NAMALWA (cell line): Measurements from ENCODE around the gene MRTFA.

Experiments
- DNase-seq: peaks from one replicate; pipeline ENCODE4 v3.0.0-alpha.2; 2015; ENCODE audit warnings: low spot score

Gene MRTFA

DNA sequence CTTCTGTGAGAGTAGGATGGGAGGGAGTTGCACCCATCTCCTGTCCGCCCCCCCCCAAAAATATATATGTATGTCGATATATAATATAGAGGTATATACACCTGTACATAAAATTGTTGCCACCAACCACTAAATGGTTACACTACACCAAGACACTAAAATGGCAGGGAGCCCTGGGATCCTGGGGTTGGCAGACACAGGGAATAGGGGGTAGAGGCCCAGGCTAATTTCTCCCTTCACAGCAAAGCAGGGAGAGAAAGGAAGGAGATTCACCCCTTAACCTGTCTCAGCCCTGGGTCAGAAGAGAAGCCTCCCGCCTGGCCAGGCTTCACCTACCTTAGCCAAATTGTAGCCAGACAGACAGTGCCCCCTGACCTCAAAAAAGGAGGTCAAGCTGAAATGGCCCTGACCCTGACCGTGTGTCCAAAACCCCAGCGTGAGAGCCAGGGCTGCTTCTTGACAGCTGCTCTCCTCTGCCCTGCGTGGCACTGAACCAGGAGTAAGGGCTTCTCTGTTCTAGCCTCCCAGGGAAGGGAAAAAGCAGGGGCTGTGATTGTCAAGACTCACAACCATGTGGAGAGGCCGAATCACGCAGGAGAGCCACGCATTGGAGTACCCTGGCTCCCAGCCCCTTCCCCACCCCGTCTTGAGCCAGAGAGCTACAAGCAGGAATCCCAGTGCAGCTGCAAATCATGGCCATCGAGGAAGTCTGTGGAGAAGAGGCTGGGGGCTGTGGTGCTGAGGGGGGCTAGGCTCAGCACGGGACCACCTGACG is 225.6 kb downstream of the MRTFA start:
- no peak for DNase-seq

DNA sequence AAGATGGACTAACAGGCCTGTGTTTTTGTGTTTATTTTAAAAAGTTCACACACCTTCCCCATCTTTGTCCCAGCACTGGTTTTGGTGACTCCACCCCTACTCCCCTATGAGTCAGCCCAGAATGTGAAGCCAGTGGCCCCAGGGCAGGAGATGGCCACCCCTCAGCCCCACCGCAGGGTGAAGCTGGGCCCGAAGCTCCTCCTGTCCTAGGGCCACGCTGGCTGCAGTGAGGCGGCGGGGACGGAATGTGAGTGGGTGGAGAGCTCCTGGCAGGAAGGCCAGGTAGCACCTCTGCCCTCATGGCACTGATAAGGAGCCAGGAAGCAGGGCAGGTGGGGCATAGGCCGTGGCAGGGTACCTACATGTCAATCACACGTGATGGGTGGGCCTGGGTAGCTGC is 226.2 kb downstream of the MRTFA start:
- no peak for DNase-seq

DNA sequence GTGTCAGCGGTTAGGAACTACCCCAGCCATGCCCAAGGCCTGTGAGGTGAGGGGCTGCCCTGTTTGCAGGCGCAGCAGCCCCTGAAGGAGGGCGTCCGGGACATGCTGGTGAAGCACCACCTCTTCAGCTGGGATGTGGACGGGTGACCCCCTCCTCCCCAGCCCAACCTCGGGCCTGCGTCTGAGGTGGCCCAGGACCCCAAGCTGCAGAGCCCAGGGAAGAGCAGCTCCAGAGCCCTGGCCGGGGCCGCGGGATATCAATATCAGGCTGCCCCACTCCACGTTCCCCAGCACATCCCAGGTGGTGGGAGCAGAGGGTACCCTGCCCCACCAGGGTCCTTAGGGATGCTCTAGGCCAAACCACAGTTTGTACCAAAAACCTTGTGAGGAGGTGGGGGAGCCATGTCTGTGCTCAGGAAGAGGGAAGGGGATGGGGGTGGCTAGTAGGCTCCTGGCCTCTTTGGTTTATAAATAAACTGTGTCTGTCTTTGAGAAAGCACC is 226.9 kb downstream of the MRTFA start:
- DNase-seq = no peak

DNA sequence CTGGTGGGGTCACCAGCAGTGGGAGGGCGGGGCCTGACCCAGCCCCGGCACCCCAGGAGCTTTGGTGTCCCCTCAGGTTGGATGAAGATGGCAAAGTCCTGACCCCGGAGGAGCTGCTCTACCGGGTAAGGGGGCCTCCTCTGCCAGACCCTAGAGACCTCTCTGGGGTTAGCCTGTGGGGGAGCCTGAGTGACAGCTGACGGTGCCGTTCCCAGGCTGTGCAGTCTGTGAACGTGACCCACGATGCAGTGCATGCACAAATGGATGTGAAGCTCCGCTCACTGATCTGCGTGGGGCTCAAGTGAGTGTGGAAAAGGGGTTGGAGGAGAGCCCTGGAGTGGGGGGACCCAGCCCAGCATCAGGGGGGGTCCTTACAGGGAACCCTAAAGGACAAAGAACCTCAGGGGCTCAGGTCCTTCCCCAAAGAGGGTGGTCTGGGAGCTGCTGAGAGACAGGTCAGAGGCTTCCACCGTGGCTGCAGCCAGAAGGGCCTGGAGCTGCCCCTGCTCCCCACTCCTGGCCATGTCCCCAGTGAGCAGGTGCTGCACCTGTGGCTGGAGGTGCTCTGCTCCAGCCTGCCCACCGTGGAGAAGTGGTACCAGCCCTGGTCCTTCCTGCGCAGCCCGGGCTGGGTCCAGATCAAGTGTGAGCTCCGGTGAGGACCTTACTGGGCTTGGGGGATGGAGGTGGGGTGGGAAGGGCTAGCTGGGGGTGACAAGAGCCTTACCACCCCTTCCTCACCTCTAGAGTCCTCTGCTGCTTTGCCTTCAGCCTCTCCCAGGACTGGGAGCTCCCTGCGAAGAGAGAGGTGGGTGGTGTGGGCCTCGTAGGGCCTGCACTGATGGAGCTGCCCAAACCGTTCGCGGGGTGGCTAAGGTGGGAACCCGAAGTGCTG is 227.6 kb downstream of the MRTFA start:
- DNase-seq = no peak

DNA sequence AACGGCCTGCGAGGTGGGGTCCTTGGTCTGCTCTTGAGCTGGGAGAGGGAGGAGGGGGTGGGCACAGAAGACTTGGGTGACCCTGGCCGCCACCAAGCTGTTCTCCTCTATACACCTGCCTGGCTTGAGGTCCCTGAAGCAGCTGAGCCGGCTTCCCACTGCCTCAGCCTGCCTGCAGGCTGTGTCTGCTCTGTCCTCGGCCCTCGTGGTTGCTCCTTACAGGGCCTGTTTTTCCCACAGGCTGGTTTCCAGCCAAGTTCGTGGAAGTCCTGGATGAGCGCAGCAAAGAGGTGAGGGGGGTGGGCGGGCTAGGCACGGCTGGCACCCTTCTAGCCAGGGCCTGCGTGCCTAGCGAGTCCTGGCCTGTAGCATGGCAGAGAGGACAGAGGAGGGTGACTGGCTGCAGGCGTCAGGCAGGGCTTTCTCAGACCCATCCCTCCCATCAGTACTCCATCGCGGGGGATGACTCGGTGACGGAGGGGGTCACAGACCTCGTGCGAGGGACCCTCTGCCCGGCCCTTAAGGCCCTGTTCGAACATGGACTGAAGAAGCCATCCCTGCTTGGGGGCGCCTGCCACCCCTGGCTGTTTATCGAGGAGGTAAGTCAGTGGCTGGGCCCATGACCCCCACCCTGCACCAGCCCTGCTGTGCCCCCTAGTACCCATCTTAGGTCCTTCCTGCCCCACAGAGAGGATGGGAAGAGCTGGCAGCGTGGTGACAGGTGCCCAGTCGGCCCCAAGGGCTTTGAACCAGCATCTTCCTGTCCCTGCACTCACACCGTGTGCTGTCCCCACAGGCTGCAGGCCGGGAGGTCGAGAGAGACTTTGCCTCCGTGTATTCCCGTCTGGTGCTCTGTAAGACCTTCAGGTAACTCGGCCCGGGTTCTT is 228.4 kb downstream of the MRTFA start:
- DNase-seq = no peak

DNA sequence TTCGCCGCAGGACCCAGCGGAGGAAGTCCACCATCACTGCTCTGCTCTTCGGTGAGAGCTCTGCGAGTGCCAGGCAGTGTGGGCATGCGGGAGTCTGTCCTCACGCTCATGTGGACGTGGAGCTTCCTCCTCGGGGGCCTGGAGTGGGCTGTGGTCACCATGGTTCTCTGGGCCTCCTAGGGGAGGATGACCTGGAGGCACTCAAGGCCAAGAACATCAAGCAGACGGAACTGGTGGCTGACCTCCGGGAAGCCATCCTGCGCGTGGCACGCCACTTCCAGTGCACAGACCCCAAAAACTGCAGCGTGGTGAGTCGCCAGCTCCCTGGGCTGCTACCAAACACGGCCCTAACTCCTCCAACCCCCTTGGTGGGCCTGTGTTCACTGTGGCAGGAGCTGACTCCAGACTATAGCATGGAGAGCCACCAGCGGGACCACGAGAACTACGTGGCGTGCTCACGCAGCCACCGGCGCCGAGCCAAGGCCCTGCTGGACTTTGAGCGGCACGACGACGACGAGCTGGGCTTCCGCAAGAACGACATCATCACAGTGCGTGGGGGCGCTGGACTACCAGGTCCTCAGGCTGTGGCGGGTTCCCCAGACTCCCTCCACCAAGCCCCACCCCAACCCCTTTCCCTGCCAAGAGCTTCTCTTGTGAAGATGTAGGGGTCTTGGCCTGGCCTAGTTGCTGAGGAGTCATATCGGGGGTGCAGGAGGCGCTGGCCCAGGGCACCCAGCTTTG is 229.3 kb downstream of the MRTFA start:
- DNase-seq = no peak

DNA sequence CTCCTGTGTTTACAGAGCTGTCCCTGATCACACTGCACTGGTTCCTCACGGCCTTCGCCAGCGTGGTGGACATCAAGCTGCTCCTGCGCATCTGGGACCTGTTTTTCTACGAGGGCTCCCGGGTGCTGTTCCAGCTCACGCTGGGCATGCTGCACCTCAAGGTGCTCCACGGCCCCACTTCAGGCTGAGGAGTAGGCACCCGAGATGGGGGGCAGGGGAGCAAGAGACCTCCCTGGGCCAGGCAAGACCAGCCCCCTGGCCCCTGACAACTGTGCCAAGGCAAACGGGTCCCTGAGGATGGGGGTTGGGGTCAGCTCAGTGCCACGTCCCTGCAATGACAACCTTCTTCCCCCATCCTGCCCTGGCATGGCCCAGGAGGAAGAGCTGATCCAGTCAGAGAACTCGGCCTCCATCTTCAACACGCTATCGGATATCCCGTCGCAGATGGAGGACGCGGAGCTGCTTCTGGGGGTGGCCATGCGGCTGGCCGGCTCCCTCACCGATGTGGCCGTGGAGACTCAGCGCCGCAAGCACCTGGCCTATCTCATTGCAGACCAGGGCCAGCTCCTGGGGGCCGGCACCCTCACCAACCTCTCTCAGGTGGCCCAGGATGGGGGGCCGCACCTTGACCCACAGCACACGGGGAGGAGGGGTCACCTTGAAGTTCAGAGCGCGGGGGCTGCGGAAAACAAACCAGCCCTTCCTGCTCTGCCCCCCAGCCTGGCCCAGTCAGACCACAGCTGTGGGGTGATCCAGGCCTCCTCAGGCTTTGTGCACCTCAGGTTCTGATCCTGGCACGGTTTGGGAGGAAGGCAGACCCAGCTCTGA is 230.2 kb downstream of the MRTFA start:
- DNase-seq = no peak

DNA sequence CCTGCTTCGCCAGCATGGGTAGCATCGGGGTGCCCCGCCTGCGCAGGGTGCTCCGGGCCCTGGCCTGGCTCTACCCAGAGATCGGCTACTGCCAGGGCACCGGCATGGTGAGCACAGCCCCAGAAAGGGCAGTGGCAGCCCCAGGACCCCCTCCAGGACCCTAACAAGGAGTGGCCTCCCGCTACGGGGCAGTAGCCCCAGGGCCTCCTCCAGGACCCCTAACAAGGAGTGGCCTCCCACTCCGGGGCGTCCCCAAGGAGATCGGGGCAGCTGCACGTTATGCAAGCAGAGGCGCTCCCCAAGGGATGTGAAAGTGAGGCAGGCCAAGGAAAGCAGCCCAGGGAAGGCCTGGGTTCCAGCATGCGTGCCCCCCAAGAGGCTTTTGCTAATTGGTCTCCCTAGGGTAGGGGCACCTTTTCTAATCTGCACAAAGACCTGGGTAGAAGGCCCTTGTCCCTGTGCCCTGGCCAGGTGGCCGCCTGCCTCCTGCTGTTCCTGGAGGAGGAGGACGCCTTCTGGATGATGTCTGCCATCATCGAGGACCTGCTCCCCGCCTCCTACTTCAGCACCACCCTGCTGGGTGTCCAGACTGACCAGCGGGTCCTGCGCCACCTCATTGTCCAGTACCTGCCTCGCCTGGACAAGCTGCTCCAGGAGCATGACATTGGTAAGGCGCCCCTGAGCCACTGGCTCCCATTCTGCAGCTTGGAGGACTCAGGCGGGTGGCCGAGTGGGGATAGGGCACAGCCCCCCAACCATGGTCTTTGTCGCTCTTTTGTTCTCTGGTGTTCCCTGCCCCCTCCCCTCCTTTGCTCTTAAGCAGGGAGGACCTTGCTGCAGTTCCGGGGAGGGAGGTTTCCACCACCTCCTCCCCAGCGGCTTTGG is 231.1 kb downstream of the MRTFA start:
- DNase-seq = no peak

DNA sequence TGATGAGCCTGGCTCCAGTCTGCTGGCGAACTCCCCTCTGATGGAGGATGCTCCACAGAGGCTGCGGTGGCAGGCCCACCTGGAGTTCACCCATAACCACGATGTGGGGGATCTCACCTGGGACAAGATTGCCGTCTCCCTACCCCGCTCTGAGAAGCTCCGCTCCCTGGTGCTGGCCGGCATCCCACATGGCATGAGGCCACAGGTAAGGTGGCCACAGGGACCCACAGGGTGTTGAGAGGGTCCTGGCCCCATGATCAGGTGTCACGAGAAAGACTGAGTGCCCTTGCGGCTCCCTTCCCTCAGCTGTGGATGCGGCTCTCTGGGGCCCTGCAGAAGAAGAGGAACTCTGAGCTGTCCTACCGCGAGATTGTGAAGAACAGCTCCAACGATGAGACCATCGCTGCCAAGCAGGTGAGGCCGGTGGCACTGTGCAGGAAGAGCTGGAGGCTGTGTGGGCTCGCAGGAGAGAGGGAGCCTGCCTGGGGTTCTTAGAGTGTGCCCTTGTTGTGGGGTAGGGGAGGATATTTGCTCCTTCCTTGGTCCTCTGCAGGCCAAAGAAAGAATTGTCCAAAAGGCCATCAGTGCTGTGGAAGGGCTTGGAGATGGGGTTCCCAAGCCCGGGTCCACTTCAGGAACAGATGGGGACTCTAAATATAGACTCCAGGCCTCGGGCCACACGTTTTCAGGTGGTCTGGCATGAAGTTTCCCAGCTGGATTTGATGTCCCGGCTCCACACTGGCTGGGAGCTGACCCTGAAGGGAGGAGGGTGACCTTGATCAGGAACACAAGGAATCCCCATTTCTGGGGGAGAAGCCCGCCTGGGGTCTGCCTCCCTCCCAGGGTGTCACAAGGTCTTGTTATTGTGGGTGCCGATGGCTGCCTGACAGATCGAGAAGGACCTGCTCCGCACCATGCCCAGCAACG is 232.0 kb downstream of the MRTFA start:
- DNase-seq = no peak

DNA sequence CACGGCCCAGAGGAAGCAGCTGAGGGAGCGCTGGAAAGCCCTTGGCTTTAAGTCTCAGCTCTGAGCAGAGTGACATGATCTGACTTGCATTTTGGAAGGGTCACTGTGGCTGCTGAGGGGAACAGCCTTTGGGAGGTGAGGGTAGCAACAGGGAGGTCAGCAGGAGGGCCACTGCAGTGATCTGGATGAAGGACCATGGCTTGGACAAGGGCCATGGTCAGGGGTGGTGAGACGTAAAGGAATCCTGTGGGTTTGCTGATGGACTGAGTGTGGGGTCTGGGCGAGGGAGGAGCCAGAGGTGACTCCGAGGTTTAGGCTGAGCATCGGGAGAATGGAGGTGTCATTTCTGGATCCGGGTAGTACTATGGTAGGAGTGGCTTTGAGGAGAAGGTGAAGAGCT is 232.9 kb downstream of the MRTFA start:
- DNase-seq = no peak

DNA sequence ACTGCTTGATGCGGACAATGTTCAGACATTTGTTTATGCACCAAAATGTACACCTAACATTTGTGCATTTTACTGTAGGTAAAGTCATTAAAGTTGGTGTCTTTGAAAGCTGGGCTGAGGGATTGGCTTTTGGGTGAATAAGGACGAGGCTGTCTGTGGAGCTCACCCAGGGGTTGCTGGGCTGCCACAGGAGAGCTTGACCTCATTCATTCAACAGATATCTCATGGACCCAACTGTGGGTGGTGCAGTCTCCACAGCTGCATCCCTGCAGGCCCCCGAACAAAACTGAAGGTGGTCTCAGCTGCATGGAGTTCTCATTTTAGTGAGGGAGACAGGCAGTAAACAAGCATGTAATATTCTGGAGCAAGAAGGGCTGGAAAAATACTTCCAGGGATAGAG is 233.4 kb downstream of the MRTFA start:
- DNase-seq = no peak

DNA sequence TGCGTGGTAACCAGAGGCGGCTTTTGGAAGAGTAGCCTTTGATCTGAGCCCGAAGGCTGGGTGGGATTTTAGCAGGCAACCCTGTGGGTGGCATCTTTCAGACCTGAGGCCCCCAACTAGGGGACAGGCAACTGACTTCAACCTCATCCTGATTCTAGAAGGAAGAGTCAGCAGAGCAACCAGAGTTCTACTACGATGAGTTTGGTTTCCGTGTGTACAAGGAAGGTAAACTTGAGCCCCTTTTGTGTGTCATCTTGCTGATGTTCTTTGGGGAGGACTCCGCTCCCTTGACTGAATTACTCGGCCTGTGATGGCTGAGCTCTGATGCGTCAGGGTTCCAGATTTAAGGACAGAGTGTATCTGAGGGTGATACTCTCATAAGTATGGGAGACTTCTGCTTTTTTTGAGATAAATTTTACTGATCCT is 234.5 kb downstream of the MRTFA start:
- DNase-seq = no peak

DNA sequence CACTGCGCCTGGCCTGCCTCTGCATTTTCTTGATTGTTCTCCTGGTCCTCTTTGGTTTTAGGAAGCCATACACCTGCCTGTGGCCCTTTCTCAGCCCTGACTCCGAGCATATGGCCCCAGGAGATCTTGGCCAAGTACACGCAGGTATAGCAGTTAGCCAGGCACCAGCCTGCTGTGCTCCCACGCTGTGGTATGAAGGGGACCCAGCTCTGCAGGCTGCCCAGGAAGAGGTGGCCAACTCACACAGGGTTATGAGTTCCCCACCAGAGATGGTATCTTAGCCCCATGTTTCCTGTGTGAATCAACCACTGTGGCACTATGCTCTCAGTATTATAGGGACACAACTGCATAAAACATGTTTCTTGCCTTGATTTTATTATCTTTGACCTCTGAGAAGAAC is 235.0 kb downstream of the MRTFA start:
- DNase-seq = no peak

DNA sequence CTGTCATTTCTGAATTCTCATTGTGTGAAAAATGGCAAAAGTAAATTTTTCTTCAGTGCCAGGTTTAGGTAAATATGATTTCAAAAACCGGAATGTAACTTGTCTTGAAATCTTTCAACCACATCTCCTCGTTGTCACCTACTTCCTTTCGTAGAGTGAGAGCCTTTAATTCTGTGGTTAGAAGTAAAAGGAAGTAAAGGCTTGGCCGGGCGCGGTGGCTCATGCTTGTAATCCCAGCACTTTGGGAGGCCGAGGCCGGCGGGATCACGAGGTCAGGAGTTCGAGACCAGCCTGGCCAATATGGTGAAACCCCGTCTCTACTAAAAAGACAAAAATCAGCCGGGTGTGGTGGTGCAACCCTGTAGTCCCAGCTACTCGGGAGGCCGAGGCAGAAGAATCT is 236.4 kb downstream of the MRTFA start:
- peak; percentile 83 for DNase-seq

DNA sequence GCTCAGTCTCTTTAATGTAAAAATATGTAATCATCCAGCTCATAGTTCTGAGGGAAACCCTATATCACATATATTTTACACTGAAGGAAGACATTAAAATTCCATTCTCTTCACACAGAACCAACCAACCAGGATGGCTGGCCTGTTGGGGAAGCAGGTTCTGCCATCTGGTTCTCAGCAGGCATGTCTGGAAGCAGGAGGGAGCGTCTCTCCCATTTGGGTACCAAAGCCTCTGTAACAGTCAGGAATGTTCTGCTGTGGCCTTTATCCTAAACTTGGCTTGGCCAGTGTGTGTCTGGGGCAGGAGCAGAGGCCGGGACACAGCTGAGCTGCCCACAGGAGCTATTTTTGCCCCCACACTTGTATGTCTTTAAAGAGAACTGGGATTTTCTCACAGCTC is 236.9 kb downstream of the MRTFA start:
- no peak for DNase-seq

DNA sequence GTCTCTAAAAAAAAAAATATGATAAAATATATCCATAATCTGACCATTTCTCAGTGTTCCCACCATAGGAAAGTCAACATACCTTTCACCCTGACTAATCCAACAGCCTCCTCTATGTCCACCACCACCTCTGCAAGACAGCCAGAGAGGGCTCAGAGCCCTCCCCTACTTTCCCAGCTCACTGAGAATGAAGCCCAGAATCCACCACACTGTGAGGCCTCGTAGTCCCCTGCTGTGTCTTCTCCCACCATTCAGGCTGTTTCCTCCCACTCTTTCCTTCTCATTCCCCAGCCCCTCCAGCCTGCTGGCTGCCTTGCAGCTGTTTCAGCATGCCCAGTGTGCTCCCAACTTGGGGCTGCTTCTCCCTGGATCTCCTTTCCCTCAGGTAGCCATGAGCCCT is 239.1 kb downstream of the MRTFA start:
- no peak for DNase-seq

DNA sequence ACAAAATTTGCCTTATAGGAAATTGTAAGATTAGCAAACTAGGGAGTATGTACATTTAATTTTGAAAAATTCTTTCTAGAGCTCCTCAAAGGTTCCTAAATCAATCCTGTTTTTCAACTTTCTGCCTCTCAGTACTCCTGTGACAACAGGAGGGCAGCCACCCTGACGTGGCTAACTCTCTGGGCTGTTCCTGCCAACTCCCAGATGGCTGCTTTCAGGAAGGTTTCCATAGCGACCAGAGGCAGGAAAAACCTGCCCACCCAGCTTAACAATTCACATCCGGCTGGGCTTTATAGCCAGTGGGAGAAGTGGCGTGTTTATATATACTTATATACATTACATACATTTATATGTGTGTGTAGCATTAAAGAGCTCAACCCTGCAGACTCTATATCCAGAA is 239.6 kb downstream of the MRTFA start:
- no peak for DNase-seq

DNA sequence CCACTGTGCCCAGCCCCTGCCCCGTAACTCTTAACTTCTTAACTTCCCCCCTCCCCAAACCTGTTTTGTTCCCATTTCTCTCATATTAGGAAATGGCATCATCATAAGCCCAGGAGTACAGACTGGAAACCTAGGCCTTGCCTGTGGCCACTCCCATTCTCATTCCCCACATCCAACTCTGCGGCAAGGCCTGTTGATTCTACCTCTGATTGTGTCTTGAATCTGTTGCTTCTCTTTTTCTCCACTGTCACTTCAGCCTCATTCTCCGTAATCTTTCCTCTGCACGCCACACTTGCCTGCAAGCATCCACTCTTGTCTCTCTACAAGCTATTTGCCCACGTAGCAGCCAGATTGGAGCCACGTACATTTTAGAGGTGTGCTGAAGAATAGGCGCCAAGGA is 240.9 kb downstream of the MRTFA start:
- no peak for DNase-seq
